Hematopoietic multipotent progenitor cell treated with erythropoietin and hydrocortisone succinate and interleukin-3 and kit ligand, for 8 days (in vitro differentiated cells): ENCODE measurements around the gene ASAP2.

Experiments used
- DNase-seq: peaks from one replicate; pipeline ENCODE4 v3.0.0-alpha.2; 2015

The ASAP2 gene

GRCh38 chr2:9330612-9331270 is 124.1 kb downstream of the ASAP2 start:
- peak; percentile 10 for DNase-seq

- peak; percentile 77 for DNase-seq
These were observed 125.1 kb downstream of the ASAP2 start for GRCh38 chr2:9331704-9332103.

- DNase-seq, result no peak
These were observed 125.7 kb downstream of the ASAP2 start for GRCh38 chr2:9332136-9332852.

GRCh38 chr2:9332853-9333245 is 126.2 kb downstream of the ASAP2 start:
- DNase-seq, result no peak

- peak; percentile 77 for DNase-seq
These were observed 127.1 kb downstream of the ASAP2 start for GRCh38 chr2:9333591-9334171.

- DNase-seq, result no peak
These were observed 128.1 kb downstream of the ASAP2 start for GRCh38 chr2:9334761-9335160.

- peak; percentile 22 for DNase-seq
These were observed 128.8 kb downstream of the ASAP2 start for GRCh38 chr2:9335322-9335832.

- peak; percentile 21 for DNase-seq
These were observed 129.6 kb downstream of the ASAP2 start for GRCh38 chr2:9336241-9336575.

- peak; percentile 96 for DNase-seq
These were observed 130.1 kb downstream of the ASAP2 start for GRCh38 chr2:9336576-9337314.

- no peak for DNase-seq
These were observed 131.3 kb downstream of the ASAP2 start for GRCh38 chr2:9337901-9338300.

GRCh38 chr2:9341337-9341887 is 134.8 kb downstream of the ASAP2 start:
- DNase-seq, result no peak

GRCh38 chr2:9342659-9343058 is 136.0 kb downstream of the ASAP2 start:
- no peak for DNase-seq

- no peak for DNase-seq
These were observed 136.9 kb downstream of the ASAP2 start for GRCh38 chr2:9343524-9343923.

GRCh38 chr2:9344434-9344833 is 137.8 kb downstream of the ASAP2 start:
- DNase-seq, result no peak

- DNase-seq, result no peak
These were observed 138.7 kb downstream of the ASAP2 start for GRCh38 chr2:9345343-9345742.

- DNase-seq, result no peak
These were observed 139.4 kb downstream of the ASAP2 start for GRCh38 chr2:9345997-9346396.

GRCh38 chr2:9346885-9347284 is 140.3 kb downstream of the ASAP2 start:
- DNase-seq, result no peak

GRCh38 chr2:9347411-9347881 is 140.8 kb downstream of the ASAP2 start:
- no peak for DNase-seq

GRCh38 chr2:9354318-9354717 is 147.7 kb downstream of the ASAP2 start:
- no peak for DNase-seq

GRCh38 chr2:9355270-9355669 is 148.7 kb downstream of the ASAP2 start:
- DNase-seq, result no peak

GRCh38 chr2:9355716-9356115 is 149.1 kb downstream of the ASAP2 start:
- no peak for DNase-seq

- DNase-seq, result no peak
These were observed 149.6 kb downstream of the ASAP2 start for GRCh38 chr2:9356261-9356660.

GRCh38 chr2:9358846-9359245 is 152.2 kb downstream of the ASAP2 start:
- DNase-seq, result no peak
